Natural killer cell (primary cell): Measurements from ENCODE around the gene PLBD2. TPM values are rescaled to one million over a fixed set of nuclear protein-coding genes. Genes with fewer than 3 reads are reported as not detected.

Experiments
- ATAC-seq, 3 donors: fragments of 150-1000 bp in 2 of 3; fragments of 200-7000 bp in 1 of 3; cut with Tn5 transposase; 1 replicate in 1 of 3; 2 replicates in 2 of 3; pipeline ENCODE4 v1.10.0; 2021; ENCODE audit warnings: mild to moderate bottlenecking in 2 of 3, moderate library complexity in 2 of 3
- DNase-seq, 2 donors: peaks; one replicate each; pipeline versions ENCODE4 v3.0.0 to v3.0.0-alpha.2; 2013 to 2021; ENCODE audit warnings: mixed read lengths in 1 of 2
- H3K27ac ChIP-seq: one replicate; pipeline ENCODE4 v1.5.1; 2013; ENCODE audit warnings: mild to moderate bottlenecking, low read length
- H3K27me3 ChIP-seq: one replicate; pipeline ENCODE4 v1.6.1; 2013; ENCODE audit warnings: low read length; ENCODE audit not compliant: control insufficient read depth, insufficient read depth
- H3K36me3 ChIP-seq: one replicate; pipeline ENCODE4 v1.6.1; 2013; ENCODE audit warnings: low read length; ENCODE audit not compliant: control insufficient read depth, insufficient read depth
- H3K4me1 ChIP-seq: one replicate; pipeline ENCODE4 v1.6.1; 2013; ENCODE audit warnings: low read length; ENCODE audit not compliant: control insufficient read depth, insufficient read depth
- H3K4me3 ChIP-seq: one replicate; pipeline ENCODE4 v1.5.1; 2013; ENCODE audit warnings: low read length
- H3K9me3 ChIP-seq: one replicate; pipeline ENCODE4 v1.6.1; 2013; ENCODE audit warnings: low read length; ENCODE audit not compliant: control insufficient read depth, insufficient read depth
- H3K27ac Mint-ChIP-seq, 2 donors: one replicate each; pipeline ENCODE4 v1.8.0; 2022; ENCODE audit warnings: mild to moderate bottlenecking in 2 of 2, mixed read lengths in 2 of 2, moderate library complexity in 1 of 2
- H3K27me3 Mint-ChIP-seq, 2 donors: one replicate each; pipeline ENCODE4 v1.8.0; 2022; ENCODE audit warnings: low read depth in 2 of 2, mixed read lengths in 2 of 2
- H3K36me3 Mint-ChIP-seq: one replicate; pipeline ENCODE4 v1.8.0; 2022; ENCODE audit warnings: mixed read lengths
- H3K4me1 Mint-ChIP-seq, 2 donors: one replicate each; pipeline ENCODE4 v1.8.0; 2022; ENCODE audit warnings: mixed read lengths in 2 of 2
- H3K4me3 Mint-ChIP-seq: one replicate; pipeline ENCODE4 v1.8.0; 2022; ENCODE audit warnings: mild to moderate bottlenecking, moderate library complexity, mixed read lengths
- H3K9me3 Mint-ChIP-seq, 2 donors: one replicate each; pipeline ENCODE4 v1.8.0; 2022; ENCODE audit warnings: mixed read lengths in 2 of 2
- WGBS: methylation state at CpG from one replicate; pipeline ENCODE4 v1.1.7; 2013; ENCODE audit warnings: missing lambda C conversion rate; ENCODE audit not compliant: insufficient coverage; 5-methylcytosine and 5-hydroxymethylcytosine counted together
- intact Hi-C: fragments of 100-400 bp; cut with micrococcal nuclease; formaldehyde crosslinking; loops from one replicate; pipeline ENCODE4 v1.14.2; 2022
- total RNA-seq, 4 donors: library from RNA; stranded (reverse); fragments of 120-200 nt in 1 of 4; gene quantifications; one replicate each; pipeline versions ENCODE4 v1.2.3 to v1.2.4, GENCODE V29; 2013 to 2022
- TF ChIP-seq, protein P1 (sequence below): fragments of 200-600 bp; IDR thresholded peaks from one replicate; pipeline ENCODE4 v1.8.0; 2022; ENCODE audit warnings: antibody characterized with exemption

PLBD2 gene
- total RNA-seq, 3 donors from 2014 or later (not counting 1 experiment from before 2014, with no cell fraction given), result 15.5 to 18.1 (median 16.3) TPM

DNA sequence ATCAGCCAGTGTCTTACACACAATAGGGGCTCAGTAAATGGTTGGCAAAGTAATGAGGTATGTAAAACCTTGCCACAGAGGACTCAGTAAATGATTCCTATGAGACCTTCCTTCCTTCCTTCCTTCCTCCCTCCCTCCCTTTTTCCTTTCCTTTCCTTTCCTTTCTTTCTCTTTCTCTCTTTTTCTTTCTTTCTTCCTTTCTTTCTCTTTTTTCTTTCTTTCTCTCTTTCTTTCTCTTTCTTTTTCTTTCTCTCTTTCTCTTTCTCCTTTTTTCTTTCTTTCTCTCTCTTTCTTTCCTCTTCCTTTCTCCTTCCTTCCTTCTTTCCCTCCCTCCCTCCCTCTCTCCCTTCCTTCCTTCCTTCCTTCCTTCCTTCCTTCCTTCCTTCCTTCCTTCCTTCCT, 37.8 kb downstream of the PLBD2 start:
- Histone ChIP-seq H3K27me3 (no peaks in the 10 kb centered on the region), H3K27ac (no peak overlapping the region), H3K9me3 (no peaks in the 10 kb centered on the region), H3K4me1 (no peaks in the 10 kb centered on the region), H3K36me3 (no peaks in the 10 kb centered on the region), H3K4me3 (no peak overlapping the region)
- intact Hi-C loops, result no loop called here
- Mint-ChIP-seq H3K4me3 (no peak overlapping the region), H3K36me3 (no peaks in the 10 kb centered on the region), H3K9me3 (no peaks in the 10 kb centered on the region), H3K4me1 (no peaks in the 10 kb centered on the region), H3K27me3 (peaks cover 0 to 3% of the 10 kb centered on the region in 2 donors), H3K27ac (no peak overlapping the region)
- TF ChIP-seq, protein P1, sequence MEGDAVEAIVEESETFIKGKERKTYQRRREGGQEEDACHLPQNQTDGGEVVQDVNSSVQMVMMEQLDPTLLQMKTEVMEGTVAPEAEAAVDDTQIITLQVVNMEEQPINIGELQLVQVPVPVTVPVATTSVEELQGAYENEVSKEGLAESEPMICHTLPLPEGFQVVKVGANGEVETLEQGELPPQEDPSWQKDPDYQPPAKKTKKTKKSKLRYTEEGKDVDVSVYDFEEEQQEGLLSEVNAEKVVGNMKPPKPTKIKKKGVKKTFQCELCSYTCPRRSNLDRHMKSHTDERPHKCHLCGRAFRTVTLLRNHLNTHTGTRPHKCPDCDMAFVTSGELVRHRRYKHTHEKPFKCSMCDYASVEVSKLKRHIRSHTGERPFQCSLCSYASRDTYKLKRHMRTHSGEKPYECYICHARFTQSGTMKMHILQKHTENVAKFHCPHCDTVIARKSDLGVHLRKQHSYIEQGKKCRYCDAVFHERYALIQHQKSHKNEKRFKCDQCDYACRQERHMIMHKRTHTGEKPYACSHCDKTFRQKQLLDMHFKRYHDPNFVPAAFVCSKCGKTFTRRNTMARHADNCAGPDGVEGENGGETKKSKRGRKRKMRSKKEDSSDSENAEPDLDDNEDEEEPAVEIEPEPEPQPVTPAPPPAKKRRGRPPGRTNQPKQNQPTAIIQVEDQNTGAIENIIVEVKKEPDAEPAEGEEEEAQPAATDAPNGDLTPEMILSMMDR, result no peak
- ATAC-seq (no peak), DNase-seq (no peak)

- 79% methylated on average over 15 of the region's 16 CpGs for WGBS
Observed at GRCh38 chr12:113396828-113397496, 38.6 kb downstream of the PLBD2 start.

DNA sequence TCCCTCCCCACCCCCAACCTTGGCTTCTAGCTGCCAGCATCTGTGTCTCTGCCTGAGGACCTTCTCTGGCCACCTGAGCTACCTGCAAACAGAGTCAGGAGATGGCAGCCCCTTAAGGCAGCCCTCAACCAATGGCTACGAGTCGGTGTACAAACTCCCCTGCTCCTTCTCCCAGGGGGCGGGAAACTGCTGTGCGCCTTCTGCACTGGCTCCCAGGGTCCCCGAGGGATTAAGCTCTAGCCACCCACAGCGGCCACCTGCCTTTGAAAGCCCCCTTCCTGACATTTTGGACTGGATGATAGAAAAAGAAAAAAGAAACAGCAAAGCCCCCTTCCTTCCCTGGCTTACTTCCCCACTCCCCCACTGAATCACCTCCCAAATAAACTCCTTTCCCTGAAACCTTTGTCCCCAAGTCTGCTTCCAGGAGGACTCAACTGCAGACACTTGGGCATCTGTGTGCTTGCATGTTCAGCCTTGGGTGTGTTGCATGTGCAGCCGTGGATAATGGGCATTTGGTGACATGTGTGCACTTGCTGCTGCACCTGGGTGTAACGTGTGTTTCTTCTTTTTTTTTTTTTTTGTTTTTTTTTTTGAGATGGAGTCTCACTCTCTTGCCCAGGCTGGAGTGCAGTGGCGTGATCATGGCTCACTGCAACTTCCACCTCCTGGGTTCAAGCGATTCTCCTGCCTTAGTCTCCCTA, 39.3 kb downstream of the PLBD2 start:
- TF ChIP-seq, protein P1, result no peak
- Histone ChIP-seq H3K4me3 (no peak overlapping the region), H3K4me1 (no peaks in the 10 kb centered on the region), H3K36me3 (no peaks in the 10 kb centered on the region), H3K27ac (no peak overlapping the region), H3K27me3 (no peaks in the 10 kb centered on the region), H3K9me3 (no peaks in the 10 kb centered on the region)
- no peaks in the 10 kb centered on the region for H3K36me3 Mint-ChIP-seq
- DNase-seq (no peak), ATAC-seq (no peak)
- H3K27ac Mint-ChIP-seq, result no peak overlapping the region
- no peaks in the 10 kb centered on the region for H3K4me1 Mint-ChIP-seq
- H3K9me3 Mint-ChIP-seq, result no peaks in the 10 kb centered on the region
- WGBS, result 70% methylated on average over 9 of the region's 10 CpGs
- H3K27me3 Mint-ChIP-seq, result peaks cover 0 to 3% of the 10 kb centered on the region in 2 donors
- intact Hi-C loops, result no loop called here
- no peak overlapping the region for H3K4me3 Mint-ChIP-seq

More at GRCh38 chr12:113396828-113397496, 38.6 kb downstream of the PLBD2 start:
- Histone ChIP-seq H3K9me3 (no peaks in the 10 kb centered on the region), H3K36me3 (no peaks in the 10 kb centered on the region), H3K27ac (no peak overlapping the region), H3K4me3 (no peak overlapping the region), H3K27me3 (no peaks in the 10 kb centered on the region), H3K4me1 (no peaks in the 10 kb centered on the region)
- Mint-ChIP-seq H3K4me1 (no peaks in the 10 kb centered on the region), H3K36me3 (no peaks in the 10 kb centered on the region), H3K9me3 (no peaks in the 10 kb centered on the region), H3K27me3 (peaks cover 0 to 3% of the 10 kb centered on the region in 2 donors), H3K4me3 (no peak overlapping the region), H3K27ac (no peak overlapping the region)
- ATAC-seq (no peak), DNase-seq (no peak)
- intact Hi-C loops, result no loop called here
- TF ChIP-seq, protein P1, result no peak
